Anterior cingulate cortex (tissue), 58 donors: ENCODE data around the gene TFDP1.
A peak's percentile ranks its signal among the peaks of the same experiment; 100 is the strongest.
"Not testable (repeated sequence)": the region's sequence is repeated elsewhere in the genome, so short reads cannot be mapped to it uniquely, and the experiment has no call there.

Experiments
- DNase-seq, 58 donors: peaks; one replicate each; lab custom pipeline; 2025; lab: John Stamatoyannopoulos, UW

Gene TFDP1

GRCh38 chr13:113548778-113549621, 35.6 kb upstream of the TFDP1 start:
- DNase-seq = peak in 5 of 58 donors; percentile 11 to 35 (median 21)

GRCh38 chr13:113550453-113550852, 34.1 kb upstream of the TFDP1 start:
- no peak for DNase-seq

GRCh38 chr13:113551081-113552000, 33.2 kb upstream of the TFDP1 start:
- no peak for DNase-seq

GRCh38 chr13:113552079-113552478, 32.5 kb upstream of the TFDP1 start:
- DNase-seq = no peak

GRCh38 chr13:113552786-113553434, 31.6 kb upstream of the TFDP1 start:
- DNase-seq = no peak

- DNase-seq = no peak
Observed at GRCh38 chr13:113553511-113554332, 30.8 kb upstream of the TFDP1 start.

- no peak for DNase-seq
Observed at GRCh38 chr13:113554333-113554700, 30.2 kb upstream of the TFDP1 start.

GRCh38 chr13:113555141-113555540, 29.4 kb upstream of the TFDP1 start:
- no peak for DNase-seq

- DNase-seq = no peak
Observed at GRCh38 chr13:113557013-113557412, 27.5 kb upstream of the TFDP1 start.

- DNase-seq = no peak
Observed at GRCh38 chr13:113558461-113558860, 26.1 kb upstream of the TFDP1 start.

GRCh38 chr13:113559061-113559460, 25.5 kb upstream of the TFDP1 start:
- no peak for DNase-seq

- no peak for DNase-seq
Observed at GRCh38 chr13:113559901-113560644, 24.5 kb upstream of the TFDP1 start.

GRCh38 chr13:113560645-113561416, 23.7 kb upstream of the TFDP1 start:
- DNase-seq = no peak

- no peak for DNase-seq
Observed at GRCh38 chr13:113561417-113562084, 23.0 kb upstream of the TFDP1 start.

GRCh38 chr13:113562085-113562749, 22.3 kb upstream of the TFDP1 start:
- peak in 46 of 58 donors; percentile 21 to 80 (median 52) for DNase-seq

GRCh38 chr13:113562844-113563243, 21.7 kb upstream of the TFDP1 start:
- no peak for DNase-seq

GRCh38 chr13:113563511-113563910, 21.0 kb upstream of the TFDP1 start:
- not testable (repeated sequence) for DNase-seq
